ACC112 (cell line): Measurements from ENCODE around the gene MYO16.

ENCODE experiments used
- H2AFZ ChIP-seq: fragments of 200-600 bp; sonication (generic); one replicate; pipeline ENCODE4 v1.6.0; 2017; ENCODE audit warnings: antibody characterized with exemption, low read length; ENCODE audit not compliant: unreplicated experiment
- H3K27ac ChIP-seq: fragments of 200-600 bp; sonication (generic); 2 replicates; pipeline ENCODE4 v1.5.1; 2014; ENCODE audit warnings: low read depth, mild to moderate bottlenecking, antibody characterized with exemption, low read length, moderate library complexity
- H3K27me3 ChIP-seq: fragments of 200-600 bp; sonication (generic); 2 replicates; pipeline ENCODE4 v1.6.1; 2014; ENCODE audit warnings: mild to moderate bottlenecking, antibody characterized with exemption, low read length, moderate library complexity, mixed read lengths; ENCODE audit not compliant: insufficient read depth
- H3K36me3 ChIP-seq: fragments of 200-600 bp; sonication (generic); 2 replicates; pipeline ENCODE4 v1.6.1; 2016; ENCODE audit warnings: mild to moderate bottlenecking, antibody characterized with exemption, low read length, moderate library complexity, mixed read lengths; ENCODE audit not compliant: insufficient read depth
- H3K4me1 ChIP-seq: fragments of 200-600 bp; sonication (generic); one replicate; pipeline ENCODE4 v1.6.1; 2016; ENCODE audit warnings: low read length, mixed read lengths; ENCODE audit not compliant: insufficient read depth, unreplicated experiment, control insufficient read depth
- H3K4me3 ChIP-seq: fragments of 200-600 bp; sonication (generic); 2 replicates; pipeline ENCODE4 v1.5.1; 2014; ENCODE audit warnings: mild to moderate bottlenecking, low read depth, low read length
- H3K79me2 ChIP-seq: fragments of 200-600 bp; sonication (generic); one replicate; pipeline ENCODE4 v1.6.0; 2016; ENCODE audit warnings: low read length; ENCODE audit not compliant: control insufficient read depth, unreplicated experiment, insufficient read depth

MYO16 gene

DNA sequence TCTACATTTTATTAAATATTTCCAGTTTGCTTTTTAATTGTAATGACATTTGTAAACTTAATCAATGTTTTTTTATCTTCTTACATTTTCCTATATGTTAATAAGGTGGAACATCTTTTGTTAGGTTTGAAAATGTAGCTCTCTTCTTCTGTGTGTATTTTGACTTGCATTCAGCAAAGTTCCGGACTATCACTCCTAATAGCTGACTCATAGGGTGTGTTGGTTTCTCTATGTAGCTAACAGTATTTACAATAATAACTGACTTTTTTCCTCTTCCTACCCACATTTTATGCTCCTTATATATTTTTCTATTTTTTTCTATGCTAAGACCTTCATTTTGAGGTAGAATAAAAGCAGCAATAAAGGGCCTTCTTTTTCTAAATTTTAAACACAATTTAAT lies 28.1 kb downstream of the MYO16 start:
- Histone ChIP-seq H3K4me1 (no peaks in the 10 kb centered on the region), H3K27ac (no peak overlapping the region), H3K79me2 (no peaks in the 10 kb centered on the region), H3K27me3 (no peaks in the 10 kb centered on the region), H3K4me3 (no peak overlapping the region), H2AFZ (no peak overlapping the region), H3K36me3 (no peaks in the 10 kb centered on the region)

DNA sequence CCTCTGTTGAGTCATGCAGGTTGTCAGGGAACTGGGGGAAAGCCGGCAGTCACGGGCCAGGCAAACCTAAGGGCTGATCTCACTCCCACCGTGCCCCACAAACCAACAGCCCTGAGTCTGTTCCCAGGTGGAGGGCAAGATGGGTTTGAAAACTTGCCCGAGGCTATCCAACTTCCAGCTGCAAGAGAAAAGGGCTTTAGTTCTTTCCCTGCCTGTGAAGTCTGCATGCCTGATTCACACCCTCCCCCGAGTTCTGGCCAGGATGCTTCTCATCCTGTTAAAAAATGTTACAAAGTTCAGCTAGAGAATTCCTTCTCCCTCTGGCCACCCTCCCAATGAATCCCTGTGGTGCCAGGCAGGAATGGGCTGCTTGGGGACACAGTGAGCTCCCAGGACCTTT lies 33.1 kb downstream of the MYO16 start:
- Histone ChIP-seq H3K27ac (no peak overlapping the region), H3K79me2 (no peaks in the 10 kb centered on the region), H3K27me3 (no peaks in the 10 kb centered on the region), H3K4me3 (no peak overlapping the region), H2AFZ (no peak overlapping the region), H3K36me3 (no peaks in the 10 kb centered on the region), H3K4me1 (no peaks in the 10 kb centered on the region)

DNA sequence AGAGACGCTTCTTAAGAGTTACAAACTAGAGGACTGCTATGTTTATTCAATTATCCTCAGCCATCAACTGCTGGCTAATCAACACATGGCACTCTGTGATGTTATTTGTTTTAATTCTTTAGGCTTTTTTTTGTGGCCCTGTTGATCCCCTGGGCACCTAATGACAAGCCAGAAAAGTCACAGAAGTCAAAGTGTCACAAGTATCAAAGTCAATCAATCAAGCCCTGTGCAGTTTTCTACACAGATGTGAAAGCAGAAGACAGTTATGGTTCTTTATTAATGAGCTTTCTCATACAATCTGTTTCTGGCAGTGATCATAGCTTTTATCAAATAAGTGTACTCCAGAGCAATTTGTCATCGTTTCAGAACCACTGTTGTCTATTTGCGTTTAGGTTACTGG lies 34.3 kb downstream of the MYO16 start:
- H3K4me1 ChIP-seq = no peaks in the 10 kb centered on the region
- no peak overlapping the region for H3K4me3 ChIP-seq
- H3K27me3 ChIP-seq = no peaks in the 10 kb centered on the region
- H3K27ac ChIP-seq = no peak overlapping the region
- H2AFZ ChIP-seq = no peak overlapping the region
- no peaks in the 10 kb centered on the region for H3K36me3 ChIP-seq
- H3K79me2 ChIP-seq = no peaks in the 10 kb centered on the region

DNA sequence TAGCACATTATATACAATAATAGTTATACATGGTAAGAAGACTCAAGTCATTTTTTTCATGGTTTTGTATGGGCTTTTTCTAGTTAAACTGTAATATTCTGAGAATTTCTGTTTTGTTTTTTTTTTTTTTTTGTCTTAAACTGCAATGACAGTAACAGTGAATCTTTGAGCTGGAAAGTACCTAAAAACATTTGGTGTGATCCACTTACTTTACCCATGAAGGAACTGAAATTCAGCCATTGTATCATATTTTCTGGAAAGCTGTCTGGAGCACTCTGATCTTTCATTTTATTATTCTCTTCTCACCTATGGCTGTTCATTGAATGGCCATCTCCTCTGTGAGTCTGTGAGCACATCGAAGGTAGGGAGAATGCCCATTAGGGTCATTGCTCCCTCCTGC lies 37.8 kb downstream of the MYO16 start:
- no peak overlapping the region for H3K4me3 ChIP-seq
- H3K4me1 ChIP-seq = no peaks in the 10 kb centered on the region
- no peaks in the 10 kb centered on the region for H3K79me2 ChIP-seq
- H2AFZ ChIP-seq = no peak overlapping the region
- no peaks in the 10 kb centered on the region for H3K27me3 ChIP-seq
- no peak overlapping the region for H3K27ac ChIP-seq
- H3K36me3 ChIP-seq = no peaks in the 10 kb centered on the region

DNA sequence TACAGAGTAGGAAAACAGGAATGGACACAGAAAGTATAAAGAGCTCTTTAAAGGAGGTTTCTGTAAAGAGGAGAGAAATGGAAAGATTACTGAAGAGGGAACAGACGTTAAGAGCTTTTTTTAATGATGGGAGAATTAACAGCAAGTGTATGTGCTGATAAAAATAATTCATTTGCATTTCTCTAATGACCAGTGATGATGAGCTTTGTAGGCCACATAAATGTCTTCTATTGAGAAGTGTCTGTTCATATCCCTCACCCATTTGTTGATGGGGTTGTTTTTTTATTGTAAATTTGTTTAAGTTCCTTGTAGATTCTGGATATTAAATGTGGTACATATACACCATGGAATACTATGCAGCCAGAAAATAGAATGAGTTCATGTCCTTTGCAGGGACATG lies 40.0 kb downstream of the MYO16 start:
- no peaks in the 10 kb centered on the region for H3K79me2 ChIP-seq
- H3K4me3 ChIP-seq = no peak overlapping the region
- H2AFZ ChIP-seq = no peak overlapping the region
- H3K4me1 ChIP-seq = no peaks in the 10 kb centered on the region
- no peaks in the 10 kb centered on the region for H3K27me3 ChIP-seq
- H3K27ac ChIP-seq = no peak overlapping the region
- H3K36me3 ChIP-seq = no peaks in the 10 kb centered on the region

DNA sequence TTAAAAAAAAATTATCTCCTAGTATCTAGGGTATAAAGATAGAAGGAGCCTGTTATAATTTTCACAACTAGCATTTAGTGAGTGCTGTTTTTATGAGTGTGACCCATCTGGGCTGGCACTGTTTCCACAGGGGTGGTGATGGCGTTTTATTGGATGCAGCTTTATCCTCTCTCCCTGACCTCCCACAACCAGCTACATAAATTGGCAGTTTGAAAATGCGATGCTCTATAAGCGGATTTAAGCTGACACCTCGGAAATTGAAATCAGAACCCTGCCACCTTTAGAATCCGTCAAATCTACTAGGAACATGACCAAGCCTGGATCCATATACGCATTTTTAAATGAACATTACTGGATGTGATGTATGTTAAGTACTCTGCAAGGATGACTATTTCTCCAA lies 44.9 kb downstream of the MYO16 start:
- Histone ChIP-seq H3K27me3 (peaks cover 4% of the 10 kb centered on the region; the same call in 1 of the 2 replicates), H3K79me2 (no peaks in the 10 kb centered on the region), H3K4me1 (no peaks in the 10 kb centered on the region), H3K36me3 (no peaks in the 10 kb centered on the region), H3K27ac (no peak overlapping the region), H2AFZ (no peak overlapping the region), H3K4me3 (no peak overlapping the region)

DNA sequence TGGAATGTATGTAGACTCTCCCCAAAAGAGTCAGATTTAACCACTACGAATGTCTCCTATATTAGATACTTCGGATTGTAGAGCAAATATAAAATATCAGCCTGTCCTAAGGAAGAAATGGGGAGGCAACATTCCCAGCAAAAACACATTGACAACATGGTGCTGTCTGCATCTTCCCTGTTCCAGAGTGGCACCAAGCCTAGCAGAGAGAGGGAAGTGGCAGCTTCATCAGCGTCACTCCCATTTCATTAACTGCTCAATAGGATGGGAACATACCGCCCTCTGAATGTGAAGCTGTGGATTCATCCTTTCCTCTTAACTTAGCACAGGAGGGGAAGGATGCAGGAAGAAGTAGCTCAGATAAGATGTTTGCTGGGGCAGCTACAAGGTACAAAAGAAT lies 45.4 kb downstream of the MYO16 start:
- Histone ChIP-seq H3K36me3 (no peaks in the 10 kb centered on the region), H3K79me2 (no peaks in the 10 kb centered on the region), H2AFZ (no peak overlapping the region), H3K4me3 (no peak overlapping the region), H3K4me1 (no peaks in the 10 kb centered on the region), H3K27ac (no peak overlapping the region), H3K27me3 (peaks cover 4% of the 10 kb centered on the region; the same call in 1 of the 2 replicates)

DNA sequence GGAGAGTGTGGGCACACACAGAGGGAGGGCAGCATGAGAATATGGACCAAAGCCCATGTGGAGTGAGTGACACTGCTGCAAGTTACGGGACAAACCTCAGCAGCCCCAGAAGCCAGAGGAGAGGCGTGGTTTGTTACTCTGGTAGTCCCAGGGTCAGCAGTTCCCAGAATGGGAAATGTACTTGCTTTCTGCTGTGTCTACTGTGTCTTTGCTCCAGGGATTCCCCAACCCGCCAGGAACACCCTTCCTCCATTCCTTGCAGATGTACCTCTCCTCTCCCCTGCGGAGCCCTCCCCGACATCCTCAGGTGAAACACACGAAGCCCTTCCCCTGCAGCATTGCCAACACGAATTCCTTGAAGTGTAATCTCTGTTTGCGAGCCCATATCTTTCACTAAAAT lies 47.2 kb downstream of the MYO16 start:
- Histone ChIP-seq H3K36me3 (no peaks in the 10 kb centered on the region), H3K4me3 (no peak overlapping the region), H2AFZ (no peak overlapping the region), H3K79me2 (no peaks in the 10 kb centered on the region), H3K27ac (no peak overlapping the region), H3K4me1 (no peaks in the 10 kb centered on the region), H3K27me3 (peaks cover 4% of the 10 kb centered on the region; the same call in 1 of the 2 replicates)

DNA sequence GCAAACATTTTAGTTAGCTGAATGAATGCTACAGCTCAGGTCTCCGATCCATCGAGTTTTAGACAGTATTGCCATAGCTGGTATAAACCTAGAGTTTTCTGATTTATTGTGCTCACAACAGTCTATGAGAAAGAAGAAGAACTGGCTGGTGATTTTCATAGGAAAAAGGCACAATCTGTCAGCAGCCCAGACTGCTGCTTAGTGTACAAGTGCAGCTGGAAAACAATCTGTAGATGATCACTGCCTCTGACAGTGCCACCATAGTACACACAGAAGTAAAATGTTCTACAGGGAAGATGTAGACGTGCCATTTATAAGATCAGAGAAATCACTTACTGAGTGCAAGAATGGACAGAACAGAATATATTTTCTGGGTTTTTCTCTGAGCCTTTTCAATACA lies 48.4 kb downstream of the MYO16 start:
- no peak overlapping the region for H3K27ac ChIP-seq

DNA sequence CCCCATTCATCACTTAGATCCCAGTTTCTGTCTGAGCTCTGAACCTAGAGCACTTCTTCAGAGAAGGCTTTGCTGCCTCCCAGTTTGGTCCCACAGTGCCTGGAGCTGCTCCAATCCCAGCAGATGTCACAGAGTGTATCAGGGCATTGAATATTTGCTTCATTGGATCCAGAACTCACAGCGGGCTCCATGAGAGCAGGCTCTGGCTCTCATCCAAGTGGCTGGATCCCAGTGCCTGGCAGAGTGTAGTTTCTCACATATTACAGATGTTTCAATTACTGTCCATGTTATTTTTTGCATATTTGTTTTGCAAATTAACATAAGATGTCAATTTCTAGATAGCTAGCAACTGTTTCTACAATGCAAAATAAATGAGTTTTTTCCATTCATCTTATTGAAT lies 50.6 kb downstream of the MYO16 start:
- Histone ChIP-seq H3K27ac (no peak overlapping the region), H3K4me1 (no peaks in the 10 kb centered on the region), H3K79me2 (no peaks in the 10 kb centered on the region), H3K4me3 (no peak overlapping the region), H3K27me3 (no peaks in the 10 kb centered on the region), H3K36me3 (no peaks in the 10 kb centered on the region), H2AFZ (no peak overlapping the region)

More for the DNA sequence above, 48.4 kb downstream of the MYO16 start:
- H2AFZ ChIP-seq = no peak overlapping the region
- peaks cover 4% of the 10 kb centered on the region; the same call in 1 of the 2 replicates for H3K27me3 ChIP-seq
- H3K4me1 ChIP-seq = no peaks in the 10 kb centered on the region
- H3K4me3 ChIP-seq = no peak overlapping the region
- H3K79me2 ChIP-seq = no peaks in the 10 kb centered on the region
- no peaks in the 10 kb centered on the region for H3K36me3 ChIP-seq

DNA sequence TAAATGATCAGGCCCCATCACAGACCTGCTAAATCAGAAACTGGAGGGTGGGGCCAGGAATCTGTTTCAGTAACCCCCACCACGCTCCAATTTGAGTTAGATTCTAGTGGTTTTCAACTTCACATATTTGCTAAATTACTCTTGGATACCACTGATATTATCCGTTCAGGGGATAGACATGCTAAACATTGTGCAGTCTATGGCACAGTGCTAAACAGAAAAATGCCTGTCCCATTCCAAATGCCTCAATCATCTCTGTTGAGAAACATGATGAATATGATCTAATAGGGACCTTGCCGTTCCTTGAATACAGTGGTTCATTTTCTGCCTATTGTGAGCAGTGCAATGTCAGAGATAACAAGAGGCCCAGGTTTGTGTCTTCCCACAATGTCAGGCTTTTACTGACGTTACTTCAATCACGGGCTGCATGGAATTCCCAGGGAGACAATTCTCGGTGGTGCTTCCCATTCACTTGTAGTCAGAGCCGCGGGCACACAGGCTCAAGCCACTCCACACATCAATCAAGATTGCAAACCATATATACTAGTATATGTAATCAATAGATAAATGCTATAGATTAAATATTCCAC lies 52.7 kb downstream of the MYO16 start:
- Histone ChIP-seq H3K79me2 (no peaks in the 10 kb centered on the region), H3K4me1 (no peaks in the 10 kb centered on the region), H3K4me3 (no peak overlapping the region), H3K36me3 (no peaks in the 10 kb centered on the region), H3K27me3 (no peaks in the 10 kb centered on the region), H3K27ac (no peak overlapping the region), H2AFZ (no peak overlapping the region)
